RWPE1 (cell line): Measurements from ENCODE around the gene NDUFAF3.
A peak's percentile ranks its signal among the peaks of the same experiment; 100 is the strongest.

ENCODE experiments used
- CTCF ChIA-PET: fragments of 350-600 bp; sonication (Branson Sonifier 250); formaldehyde crosslinking; extraction: SDS; loops from one replicate; lab custom pipeline; 2021; lab: Yijun Ruan, JAX
- POLR2A ChIA-PET: fragments of 400-600 bp; formaldehyde crosslinking; extraction: SDS; loops from one replicate; lab custom pipeline; 2020; ENCODE audit warnings: antibody characterized with exemption; ENCODE audit not compliant: low non-redundant PET; lab: Yijun Ruan, JAX
- DNase-seq: peaks from one replicate; pipeline ENCODE4 v3.0.0; 2012; ENCODE audit warnings: low spot score
- H3K27ac ChIP-seq: fragments of 450-650 bp; 2 replicates; pipeline ENCODE4 v1.5.1; 2017
- TF ChIP-seq, protein P1 (sequence below): fragments of 450-650 bp; conservative IDR thresholded peaks from 2 replicates; pipeline ENCODE4 v1.5.1; 2017; ENCODE audit warnings: low read depth, mild to moderate bottlenecking

The NDUFAF3 gene

DNA sequence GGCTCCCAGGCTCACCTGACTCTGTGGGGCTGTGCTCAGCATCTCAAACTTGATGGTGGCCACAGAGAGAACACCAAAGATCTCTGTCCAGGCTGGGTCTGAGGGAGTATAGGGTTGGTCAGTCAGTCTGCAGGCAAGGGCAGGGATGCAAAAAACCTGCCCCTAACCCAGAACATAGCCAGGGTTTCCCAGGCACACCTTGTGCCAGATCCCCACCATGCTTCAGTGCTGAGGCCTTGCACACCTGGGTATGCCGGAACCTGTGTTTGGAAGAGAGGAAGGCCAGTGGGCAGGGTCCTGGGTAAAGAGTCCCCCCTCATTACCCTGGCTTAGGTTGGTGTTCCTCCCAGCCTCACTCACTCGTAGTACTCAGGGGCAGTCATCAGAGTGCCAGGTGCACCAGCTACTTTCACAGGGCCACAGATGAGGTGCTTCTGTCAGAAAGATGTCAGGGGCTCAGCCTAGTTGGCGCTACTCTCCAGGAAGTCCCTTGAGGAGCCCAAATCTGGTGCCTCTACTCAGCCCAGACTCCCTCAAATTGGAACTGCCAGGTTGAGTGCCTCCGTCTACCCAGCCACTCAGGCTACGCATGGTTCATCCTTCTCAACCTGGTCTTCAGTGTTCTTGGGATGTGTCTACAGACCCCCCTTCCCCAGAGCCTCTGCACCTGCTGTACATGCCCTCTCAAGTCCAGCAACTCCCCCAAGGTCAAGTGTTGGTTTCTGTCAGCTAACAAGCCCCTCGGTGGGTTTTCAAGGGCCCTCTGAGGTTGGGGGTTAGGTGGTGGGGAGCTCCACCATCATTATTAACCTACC, 5.3 kb upstream of the NDUFAF3 start:
- no peak for DNase-seq
- peak overlapping the region; percentile 98 for H3K27ac ChIP-seq
- TF ChIP-seq, protein P1, sequence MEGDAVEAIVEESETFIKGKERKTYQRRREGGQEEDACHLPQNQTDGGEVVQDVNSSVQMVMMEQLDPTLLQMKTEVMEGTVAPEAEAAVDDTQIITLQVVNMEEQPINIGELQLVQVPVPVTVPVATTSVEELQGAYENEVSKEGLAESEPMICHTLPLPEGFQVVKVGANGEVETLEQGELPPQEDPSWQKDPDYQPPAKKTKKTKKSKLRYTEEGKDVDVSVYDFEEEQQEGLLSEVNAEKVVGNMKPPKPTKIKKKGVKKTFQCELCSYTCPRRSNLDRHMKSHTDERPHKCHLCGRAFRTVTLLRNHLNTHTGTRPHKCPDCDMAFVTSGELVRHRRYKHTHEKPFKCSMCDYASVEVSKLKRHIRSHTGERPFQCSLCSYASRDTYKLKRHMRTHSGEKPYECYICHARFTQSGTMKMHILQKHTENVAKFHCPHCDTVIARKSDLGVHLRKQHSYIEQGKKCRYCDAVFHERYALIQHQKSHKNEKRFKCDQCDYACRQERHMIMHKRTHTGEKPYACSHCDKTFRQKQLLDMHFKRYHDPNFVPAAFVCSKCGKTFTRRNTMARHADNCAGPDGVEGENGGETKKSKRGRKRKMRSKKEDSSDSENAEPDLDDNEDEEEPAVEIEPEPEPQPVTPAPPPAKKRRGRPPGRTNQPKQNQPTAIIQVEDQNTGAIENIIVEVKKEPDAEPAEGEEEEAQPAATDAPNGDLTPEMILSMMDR = no peak
- POLR2A ChIA-PET = no interaction called here
- CTCF ChIA-PET = interaction anchor here (1.0 kb wide), 1 partner anchor 29 kb away, joined by 3 read pairs; no protein-coding TSS in a partner anchor

DNA sequence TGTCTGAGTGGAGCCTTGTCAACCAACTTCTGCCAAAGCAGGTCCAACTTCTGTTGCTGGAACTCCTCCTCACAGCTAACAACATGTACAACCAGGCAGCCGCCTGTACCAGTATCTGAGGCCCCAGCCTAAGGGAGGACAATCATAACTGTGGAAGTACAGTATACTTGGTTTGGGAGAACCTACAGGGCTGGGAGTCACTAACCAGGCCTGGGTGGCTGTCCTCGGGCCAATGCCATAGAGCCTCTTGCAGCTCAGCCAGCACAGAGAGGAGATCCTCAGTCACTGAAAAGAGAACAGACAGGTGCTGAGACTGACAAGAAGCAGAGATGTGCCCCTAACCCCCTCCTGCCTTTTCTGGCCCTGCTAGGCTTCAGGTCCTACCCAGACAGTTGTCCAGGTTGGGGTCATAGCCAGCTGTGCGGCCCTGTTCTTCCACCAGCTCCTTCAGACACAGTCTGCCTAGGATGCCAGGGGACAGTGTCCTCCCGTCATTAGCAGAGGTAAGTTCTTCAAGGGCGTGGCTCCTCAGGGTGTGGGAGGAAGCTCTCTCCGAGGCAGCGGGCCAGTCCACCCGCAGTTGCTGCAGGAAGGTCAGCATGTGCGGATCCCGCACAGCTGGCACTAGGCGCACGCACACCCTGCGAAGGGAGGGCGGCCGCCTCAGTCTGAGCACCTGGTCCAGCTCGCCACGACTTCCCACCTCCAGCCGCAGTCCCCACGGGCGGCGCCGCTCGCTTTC, 4.5 kb upstream of the NDUFAF3 start:
- H3K27ac ChIP-seq = peak overlapping the region; percentile 98
- TF ChIP-seq, protein P1 = no peak
- ChIA-PET POLR2A (no interaction called here), CTCF (interaction anchor here (0.6 to 1.0 kb wide), 3 partner anchors 29 to 427 kb away, joined by 3 to 4 read pairs (median 3); no protein-coding TSS in a partner anchor)
- no peak for DNase-seq

DNA sequence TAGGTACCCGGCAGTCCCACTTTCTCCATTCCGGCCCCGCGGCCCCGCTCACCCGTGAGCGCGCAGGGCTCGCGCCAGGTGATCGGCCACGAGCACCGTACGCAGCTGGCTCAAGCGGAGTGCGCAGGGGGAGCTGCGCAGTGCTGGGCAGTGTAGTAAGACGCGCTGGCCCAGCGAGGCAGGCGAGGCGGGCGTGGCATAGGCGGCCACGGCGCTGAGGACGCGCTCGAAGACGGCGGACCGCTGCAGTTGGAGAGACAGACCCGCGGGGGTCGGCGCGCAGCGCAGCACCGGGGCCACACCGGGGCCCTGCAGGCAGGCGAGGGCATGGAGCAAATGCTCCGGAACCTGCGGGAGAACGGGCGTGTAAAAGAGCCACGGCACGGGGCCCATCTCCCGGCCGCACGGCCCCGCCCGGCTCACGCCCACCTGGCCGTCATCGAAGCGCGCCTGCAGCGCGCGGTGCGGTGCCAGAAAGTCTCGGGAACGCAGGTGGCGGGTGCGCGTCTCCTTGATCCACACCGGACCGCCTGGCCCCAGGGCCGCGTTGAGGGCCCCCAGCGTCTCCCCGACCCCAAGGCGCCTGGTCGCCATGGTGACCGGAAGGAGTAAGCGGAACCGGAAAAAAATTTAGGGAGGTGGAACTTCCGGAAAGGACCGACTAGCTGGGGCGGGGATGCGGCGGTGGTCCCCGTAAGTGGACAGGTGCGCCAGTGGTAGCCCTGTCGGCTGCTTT, 3.8 kb upstream of the NDUFAF3 start, which contains the start of gene DALRD3:
DALRD3 (minus strand) TSS at position 610 of the 736 bp plus-strand sequence; CDS start at position 594, 16 bp downstream.
- POLR2A ChIA-PET = no interaction called here
- DNase-seq = no peak
- CTCF ChIA-PET = interaction anchor here (0.6 to 1.0 kb wide), 3 partner anchors 30 to 427 kb away, joined by 3 to 4 read pairs (median 3); no protein-coding TSS in a partner anchor
- H3K27ac ChIP-seq = peak within 1 kb of the TSS; percentile 98
- TF ChIP-seq, protein P1 = no peak

DNA sequence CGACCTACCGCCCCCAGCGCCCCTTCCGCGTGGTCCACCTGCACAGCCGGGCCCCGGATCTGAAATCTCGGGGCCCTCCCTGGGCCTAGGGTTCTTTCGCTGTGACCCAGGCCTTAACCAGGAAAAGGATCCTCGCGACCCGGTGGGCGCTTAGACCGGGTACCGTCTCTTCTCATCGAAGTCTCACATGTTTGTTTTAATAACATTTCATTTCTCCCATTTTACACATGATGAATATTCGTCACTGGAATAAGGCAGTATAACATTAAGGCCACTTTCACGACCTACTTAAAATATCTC, 3.3 kb upstream of the NDUFAF3 start:
- DNase-seq = no peak
- H3K27ac ChIP-seq = peak overlapping the region; percentile 98
- TF ChIP-seq, protein P1 = no peak
- CTCF ChIA-PET = no interaction called here
- POLR2A ChIA-PET = no interaction called here

DNA sequence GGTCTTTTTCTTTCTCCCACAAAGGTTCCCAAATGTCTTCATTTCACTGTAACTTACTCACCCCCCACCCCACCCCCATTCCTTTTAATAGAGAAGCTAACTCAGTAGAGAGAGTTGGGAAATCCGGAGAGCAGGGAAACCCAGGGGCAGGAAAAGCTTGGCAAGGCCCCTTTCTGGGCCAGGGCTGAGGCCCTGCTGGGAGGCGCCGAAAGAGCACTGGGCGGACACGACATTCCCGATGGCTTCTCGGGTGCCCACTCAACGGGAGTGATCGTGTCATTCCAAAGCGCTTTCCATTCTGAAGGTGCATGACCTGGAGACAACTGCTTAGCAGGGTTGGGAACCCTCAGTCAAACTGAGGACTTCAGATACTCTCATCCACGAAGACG, 2.0 kb upstream of the NDUFAF3 start:
- TF ChIP-seq, protein P1 = no peak
- no peak for DNase-seq
- peak overlapping the region; percentile 98 for H3K27ac ChIP-seq
- ChIA-PET POLR2A (interaction anchor here (0.5 to 1.3 kb wide), 2 partner anchors 13 to 31 kb away, joined by 3 to 4 read pairs; partner anchors contain the start of gene WDR6), CTCF (no interaction called here)
